ENCODE data around the gene DLG5. TPM values are rescaled to one million over a fixed set of nuclear protein-coding genes. Genes with fewer than 3 reads are reported as not detected.

Gene DLG5
- total and polyA plus RNA-seq, 11 donors, result 5.2 to 27.1 (median 12.8) TPM

DNA sequence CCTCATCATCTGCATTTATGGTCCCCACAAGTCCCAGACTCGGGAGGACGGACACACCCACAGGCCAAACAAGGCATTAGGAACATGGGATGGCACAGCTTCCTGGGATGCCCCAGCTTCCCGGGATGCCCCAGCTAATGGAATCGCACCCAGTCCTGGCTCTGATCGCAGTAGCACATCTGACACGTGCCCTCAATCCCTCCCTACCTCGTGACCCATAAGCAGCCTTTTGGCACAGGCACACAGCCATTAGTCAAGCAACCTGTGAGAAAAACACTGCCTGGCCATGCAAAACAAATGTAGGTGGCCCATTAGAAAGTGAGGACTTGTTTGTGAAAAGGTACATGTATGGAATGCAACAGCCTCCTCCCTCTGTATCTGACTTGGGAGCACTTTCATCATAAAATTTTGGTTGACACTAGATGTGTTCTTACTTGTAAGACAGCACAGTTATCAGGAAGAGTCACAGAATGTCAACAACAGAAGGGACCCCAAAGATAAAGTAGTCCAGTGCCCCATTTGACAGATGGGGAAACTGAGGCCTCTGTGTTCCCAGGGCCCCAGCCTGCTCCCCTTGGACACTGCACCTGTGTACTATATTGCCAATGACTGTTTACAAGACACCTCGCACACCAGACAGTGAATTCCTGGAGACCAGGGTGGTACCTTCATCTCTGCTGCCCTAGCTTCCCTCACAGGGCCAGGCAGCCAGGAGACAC is 34.4 kb downstream of the DLG5 start:
- Histone ChIP-seq H3K27me3 (no peaks in the 10 kb centered on the region), H3K9me3 (no peaks in the 10 kb centered on the region), H3K4me3 (no peak overlapping the region), H3K36me3 (no peaks in the 10 kb centered on the region), H3K4me1 (peaks cover 0 to 42% (median 19%) of the 10 kb centered on the region in 12 donors), H3K27ac (peak overlapping the region in 1 of 12 donors; percentile 19)
- intact Hi-C loops (cut with DNase I), result no loop called here
- WGBS, 4 donors, result 50 to 66% (median 59%) methylated on average over 8 of the region's 8 CpGs
- DNase-seq, result no peak
- TF ChIP-seq, protein P1, sequence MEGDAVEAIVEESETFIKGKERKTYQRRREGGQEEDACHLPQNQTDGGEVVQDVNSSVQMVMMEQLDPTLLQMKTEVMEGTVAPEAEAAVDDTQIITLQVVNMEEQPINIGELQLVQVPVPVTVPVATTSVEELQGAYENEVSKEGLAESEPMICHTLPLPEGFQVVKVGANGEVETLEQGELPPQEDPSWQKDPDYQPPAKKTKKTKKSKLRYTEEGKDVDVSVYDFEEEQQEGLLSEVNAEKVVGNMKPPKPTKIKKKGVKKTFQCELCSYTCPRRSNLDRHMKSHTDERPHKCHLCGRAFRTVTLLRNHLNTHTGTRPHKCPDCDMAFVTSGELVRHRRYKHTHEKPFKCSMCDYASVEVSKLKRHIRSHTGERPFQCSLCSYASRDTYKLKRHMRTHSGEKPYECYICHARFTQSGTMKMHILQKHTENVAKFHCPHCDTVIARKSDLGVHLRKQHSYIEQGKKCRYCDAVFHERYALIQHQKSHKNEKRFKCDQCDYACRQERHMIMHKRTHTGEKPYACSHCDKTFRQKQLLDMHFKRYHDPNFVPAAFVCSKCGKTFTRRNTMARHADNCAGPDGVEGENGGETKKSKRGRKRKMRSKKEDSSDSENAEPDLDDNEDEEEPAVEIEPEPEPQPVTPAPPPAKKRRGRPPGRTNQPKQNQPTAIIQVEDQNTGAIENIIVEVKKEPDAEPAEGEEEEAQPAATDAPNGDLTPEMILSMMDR (IDR thresholded peaks at IDR 0.05), result no peak
- TF ChIP-seq POLR2A (IDR thresholded peaks at IDR 0.05), result no peak
- ATAC-seq, result no peak

DNA sequence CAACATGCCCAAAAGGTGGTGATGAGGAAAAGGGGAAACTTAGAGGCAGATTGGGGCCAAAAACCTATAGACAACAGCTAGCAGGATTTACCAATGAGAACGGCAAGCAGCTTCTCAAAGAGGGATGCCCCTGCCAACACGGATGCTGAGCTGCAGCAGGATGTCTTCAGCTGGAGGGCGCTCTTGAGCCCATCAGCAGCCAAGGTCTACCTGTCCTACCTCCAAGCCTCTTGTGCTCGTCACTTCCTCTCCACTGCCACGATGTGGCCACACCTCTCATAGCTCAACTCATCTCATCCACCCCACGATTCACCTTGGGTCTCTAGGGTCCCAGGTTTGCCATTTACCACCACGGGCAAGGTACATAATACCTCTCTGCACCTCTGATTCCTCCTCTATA is 36.5 kb downstream of the DLG5 start:
- WGBS, 4 donors, result 85 to 91% (median 90%) methylated on average over 7 of the region's 7 CpGs
- Histone ChIP-seq H3K36me3 (no peaks in the 10 kb centered on the region), H3K4me3 (no peak overlapping the region), H3K9me3 (no peaks in the 10 kb centered on the region), H3K4me1 (peaks cover 0 to 47% (median 25%) of the 10 kb centered on the region in 12 donors), H3K27me3 (no peaks in the 10 kb centered on the region), H3K27ac (no peak overlapping the region)
- ATAC-seq (no peak), DNase-seq (no peak)
- no peak for TF ChIP-seq POLR2A (IDR thresholded peaks at IDR 0.05)
- TF ChIP-seq, protein P1 (IDR thresholded peaks at IDR 0.05), result no peak
- intact Hi-C loops (cut with DNase I), result no loop called here

DNA sequence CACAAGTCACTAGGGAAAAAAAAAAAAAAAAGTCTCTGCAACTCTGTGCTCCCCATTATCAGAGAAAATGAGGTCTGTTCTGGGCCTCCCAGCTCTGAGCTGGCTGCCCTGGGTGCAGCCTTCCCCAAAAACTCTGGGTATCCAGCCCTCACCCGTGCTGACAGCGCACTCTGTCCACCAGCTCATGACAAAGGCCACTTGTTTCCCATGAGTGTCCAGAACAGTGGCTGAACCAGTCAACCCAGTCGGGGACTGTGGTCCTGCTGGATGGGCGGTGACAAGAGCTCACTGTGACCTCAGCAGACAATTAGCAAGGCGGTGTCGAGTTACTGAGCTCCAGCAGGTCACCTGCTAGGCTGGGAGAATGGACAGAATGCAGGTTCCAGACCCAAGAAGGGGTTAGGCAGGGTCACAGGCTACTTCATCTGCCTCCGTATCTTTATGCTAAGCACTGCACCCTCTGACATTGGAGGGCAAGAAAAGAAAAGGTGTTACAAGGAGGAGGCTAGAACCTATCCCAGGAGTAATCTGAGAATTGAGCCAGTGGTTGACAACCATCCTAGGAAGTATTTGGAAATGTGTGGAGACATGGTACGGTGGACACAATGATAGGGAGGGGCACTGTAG is 37.2 kb downstream of the DLG5 start:
- H3K4me1 ChIP-seq, result peaks cover 0 to 44% (median 25%) of the 10 kb centered on the region in 12 donors
- H3K36me3 ChIP-seq, result no peaks in the 10 kb centered on the region
- peak in 1 of 5 donors; percentile 30 for DNase-seq
- no peaks in the 10 kb centered on the region for H3K9me3 ChIP-seq
- intact Hi-C loops (cut with DNase I), result no loop called here
- 62 to 79% (median 66%) methylated on average over 8 of the region's 8 CpGs for WGBS, 4 donors
- ATAC-seq, result peak; percentile 43 to 67 (median 50)
- TF ChIP-seq, protein P1 (IDR thresholded peaks at IDR 0.05), result no peak
- no peak for TF ChIP-seq POLR2A (IDR thresholded peaks at IDR 0.05)
- H3K27ac ChIP-seq, result peak overlapping the region in 2 of 12 donors; percentile 0 to 74
- H3K4me3 ChIP-seq, result no peak overlapping the region
- no peaks in the 10 kb centered on the region for H3K27me3 ChIP-seq

DNA sequence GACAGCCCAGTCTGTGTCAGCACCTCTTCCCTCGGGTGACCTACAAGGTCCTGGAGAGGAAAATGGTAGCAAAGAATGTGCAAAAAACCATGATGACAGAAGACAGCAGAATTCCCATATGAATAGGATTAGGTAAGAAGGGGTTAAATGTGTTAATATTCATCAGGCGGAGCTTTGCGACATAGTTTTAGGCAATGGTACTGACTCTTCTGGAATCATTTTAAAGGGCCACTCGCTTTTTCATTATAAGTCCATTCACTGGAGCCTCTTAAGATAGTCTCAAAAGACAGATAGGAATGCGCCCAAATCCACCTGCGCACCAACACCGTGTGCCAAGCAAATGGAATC is 38.2 kb downstream of the DLG5 start:
- H3K4me3 ChIP-seq, result peak overlapping the region in 4 of 12 donors; percentile 13 to 33 (median 18)
- DNase-seq (no peak), ATAC-seq (no peak)
- H3K36me3 ChIP-seq, result no peaks in the 10 kb centered on the region
- H3K27me3 ChIP-seq, result no peaks in the 10 kb centered on the region
- intact Hi-C loops (cut with DNase I), result no loop called here
- peaks cover 0 to 41% (median 25%) of the 10 kb centered on the region in 12 donors for H3K4me1 ChIP-seq
- H3K9me3 ChIP-seq, result no peaks in the 10 kb centered on the region
- TF ChIP-seq, protein P1 (IDR thresholded peaks at IDR 0.05), result no peak
- TF ChIP-seq POLR2A (IDR thresholded peaks at IDR 0.05), result no peak
- H3K27ac ChIP-seq, result peak overlapping the region in 3 of 12 donors; percentile 25 to 74 (median 33)
- 51 to 60% (median 58%) methylated on average over 7 of the region's 7 CpGs for WGBS, 4 donors

Data from heart left ventricle (tissue), 16 donors.